Measurements from ENCODE around the gene CEL.

GRCh38 chr9:133108794-133109641, 47.2 kb downstream of the CEL start:
- no peak for TF ChIP-seq CTCF (IDR thresholded peaks at IDR 0.05; ENCODE audit: low read depth, low read length)
- TF ChIP-seq POLR2A (IDR thresholded peaks at IDR 0.05; ENCODE audit: extremely low read depth, insufficient read length), result no peak
- TF ChIP-seq MYC (IDR thresholded peaks at IDR 0.05; ENCODE audit: low read depth, low read length), result no peak
- TF ChIP-seq, protein P1, sequence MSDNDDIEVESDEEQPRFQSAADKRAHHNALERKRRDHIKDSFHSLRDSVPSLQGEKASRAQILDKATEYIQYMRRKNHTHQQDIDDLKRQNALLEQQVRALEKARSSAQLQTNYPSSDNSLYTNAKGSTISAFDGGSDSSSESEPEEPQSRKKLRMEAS (IDR thresholded peaks at IDR 0.05; ENCODE audit: low read depth, low read length), result no peak
